Trophoblast cell (in vitro differentiated cells and primary cell): Measurements from ENCODE around the gene LTV1.
"Not testable (repeated sequence)": the region's sequence is repeated elsewhere in the genome, so short reads cannot be mapped to it uniquely, and the experiment has no call there.

Source experiments
- DNase-seq, 2 donors: peaks; one replicate each; pipeline ENCODE4 v3.0.0-alpha.2; 2016
- H2AFZ ChIP-seq: 2 replicates; pipeline ENCODE4 v1.6.1; 2013; ENCODE audit warnings: low read length, moderate library complexity, mild to moderate bottlenecking; ENCODE audit not compliant: insufficient read depth, poor library complexity
- H2AK5ac ChIP-seq: 2 replicates; pipeline ENCODE4 v1.6.1; 2013; ENCODE audit warnings: mild to moderate bottlenecking, low read length
- H2BK120ac ChIP-seq: 2 replicates; pipeline ENCODE4 v1.6.1; 2013; ENCODE audit warnings: low read length, mild to moderate bottlenecking, moderate library complexity; ENCODE audit not compliant: insufficient read depth, poor library complexity
- H2BK12ac ChIP-seq: 2 replicates; pipeline ENCODE4 v1.6.1; 2013; ENCODE audit warnings: mild to moderate bottlenecking, low read length, moderate library complexity
- H2BK5ac ChIP-seq: 2 replicates; pipeline ENCODE4 v1.6.1; 2013; ENCODE audit warnings: low read length, low read depth, moderate library complexity, mild to moderate bottlenecking; ENCODE audit not compliant: poor library complexity
- H3K14ac ChIP-seq: 2 replicates; pipeline ENCODE4 v1.6.1; 2013; ENCODE audit warnings: mild to moderate bottlenecking, low read length
- H3K18ac ChIP-seq: 2 replicates; pipeline ENCODE4 v1.6.1; 2013; ENCODE audit warnings: mild to moderate bottlenecking, low read length
- H3K23ac ChIP-seq: 2 replicates; pipeline ENCODE4 v1.6.1; 2013; ENCODE audit warnings: low read length
- H3K27ac ChIP-seq: 2 replicates; pipeline ENCODE4 v1.5.1; 2013; ENCODE audit warnings: low read depth, mild to moderate bottlenecking, inconsistent platforms, low read length, moderate library complexity
- H3K27me3 ChIP-seq: 2 replicates; pipeline ENCODE4 v1.6.1; 2013; ENCODE audit warnings: inconsistent platforms, mild to moderate bottlenecking, low read length, moderate library complexity; ENCODE audit not compliant: insufficient read depth
- H3K36me3 ChIP-seq, 2 experiments: 1 replicate in 1 of 2; 2 replicates in 1 of 2; pipeline ENCODE4 v1.6.1; 2013; ENCODE audit warnings: low read length in 2 of 2, mild to moderate bottlenecking in 2 of 2, moderate library complexity in 1 of 2; ENCODE audit not compliant: insufficient read depth in 2 of 2, control insufficient read depth in 1 of 2
- H3K4ac ChIP-seq: 2 replicates; pipeline ENCODE4 v1.6.1; 2013; ENCODE audit warnings: low read depth, mild to moderate bottlenecking, low read length, moderate library complexity
- H3K4me1 ChIP-seq, 2 experiments: 1 replicate in 1 of 2; 2 replicates in 1 of 2; pipeline ENCODE4 v1.6.1; 2013; ENCODE audit warnings: low read length in 2 of 2, mild to moderate bottlenecking in 2 of 2, moderate library complexity in 1 of 2; ENCODE audit not compliant: insufficient read depth in 2 of 2, control insufficient read depth in 1 of 2
- H3K4me2 ChIP-seq: 2 replicates; pipeline ENCODE4 v1.6.1; 2013; ENCODE audit warnings: inconsistent platforms, mild to moderate bottlenecking, low read length, moderate library complexity
- H3K4me3 ChIP-seq: 2 replicates; pipeline ENCODE4 v1.5.1; 2013; ENCODE audit warnings: mild to moderate bottlenecking, low read depth, low read length, inconsistent platforms
- H3K79me1 ChIP-seq: one replicate; pipeline ENCODE4 v1.6.1; 2013; ENCODE audit warnings: low read length
- H3K79me2 ChIP-seq: 2 replicates; pipeline ENCODE4 v1.6.1; 2013; ENCODE audit warnings: low read length, mild to moderate bottlenecking; ENCODE audit not compliant: control insufficient read depth, insufficient read depth, poor library complexity
- H3K9ac ChIP-seq: 2 replicates; pipeline ENCODE4 v1.6.1; 2013; ENCODE audit warnings: mild to moderate bottlenecking, low read length
- H3K9me3 ChIP-seq: 2 replicates; pipeline ENCODE4 v1.6.1; 2013; ENCODE audit warnings: low read depth, mild to moderate bottlenecking, control low read depth, inconsistent platforms, low read length; ENCODE audit not compliant: insufficient read depth
- H4K12ac ChIP-seq: 2 replicates; pipeline ENCODE4 v1.6.1; 2013; ENCODE audit warnings: low read depth, mild to moderate bottlenecking, low read length, moderate library complexity
- H4K8ac ChIP-seq: 2 replicates; pipeline ENCODE4 v1.6.1; 2013; ENCODE audit warnings: low read depth, mild to moderate bottlenecking, low read length, moderate library complexity
- H4K91ac ChIP-seq: one replicate; pipeline ENCODE4 v1.6.1; 2013; ENCODE audit warnings: low read depth, mild to moderate bottlenecking, low read length, moderate library complexity
- WGBS: extraction: QIAGEN DNeasy Blood & Tissue Kit; methylation state at CpG from one replicate; pipeline ENCODE4 v1.1.7; 2013; ENCODE audit warnings: missing lambda C conversion rate; ENCODE audit not compliant: insufficient read length, insufficient coverage; ENCODE audit errors: extremely low coverage; 5-methylcytosine and 5-hydroxymethylcytosine counted together

Gene LTV1

DNA sequence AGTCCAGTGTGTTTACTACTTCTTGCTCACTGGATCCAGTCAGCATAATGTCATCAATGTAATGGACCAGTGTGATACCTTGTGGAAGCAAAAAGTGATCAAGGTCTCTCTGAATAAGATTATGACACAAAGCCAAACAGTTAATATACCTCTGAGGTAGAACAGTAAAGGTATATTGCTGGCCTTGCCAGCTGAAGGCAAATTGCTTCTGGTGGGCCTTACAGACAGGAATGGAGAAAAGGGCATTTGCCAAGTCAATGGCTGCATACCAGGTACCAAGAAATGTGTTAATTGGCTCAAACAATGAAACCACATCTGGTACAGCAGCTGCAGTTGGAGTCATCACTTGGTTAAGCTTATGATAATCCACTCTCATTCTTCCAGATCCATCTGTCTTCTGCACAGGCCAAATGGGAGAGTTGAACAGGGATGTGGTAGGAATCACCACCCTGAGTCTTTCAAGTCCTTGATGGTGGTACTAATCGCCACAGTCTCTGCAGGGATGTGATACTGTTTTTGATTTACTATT is 28.1 kb downstream of the LTV1 start:
- not testable (repeated sequence) for H4K12ac ChIP-seq, H3K79me1 ChIP-seq, H3K4me2 ChIP-seq, H3K27me3 ChIP-seq, H3K36me3 ChIP-seq, H3K23ac ChIP-seq, H3K27ac ChIP-seq, H4K91ac ChIP-seq, H2AK5ac ChIP-seq, H3K9ac ChIP-seq, H3K4me3 ChIP-seq, H2AFZ ChIP-seq, DNase-seq, H3K79me2 ChIP-seq, H3K18ac ChIP-seq, H3K4me1 ChIP-seq, H2BK5ac ChIP-seq, H3K14ac ChIP-seq, H3K4ac ChIP-seq, H3K9me3 ChIP-seq, H2BK120ac ChIP-seq, H2BK12ac ChIP-seq, H4K8ac ChIP-seq
- no CpG with 5 or more reads among the region's 1 CpG for WGBS

DNA sequence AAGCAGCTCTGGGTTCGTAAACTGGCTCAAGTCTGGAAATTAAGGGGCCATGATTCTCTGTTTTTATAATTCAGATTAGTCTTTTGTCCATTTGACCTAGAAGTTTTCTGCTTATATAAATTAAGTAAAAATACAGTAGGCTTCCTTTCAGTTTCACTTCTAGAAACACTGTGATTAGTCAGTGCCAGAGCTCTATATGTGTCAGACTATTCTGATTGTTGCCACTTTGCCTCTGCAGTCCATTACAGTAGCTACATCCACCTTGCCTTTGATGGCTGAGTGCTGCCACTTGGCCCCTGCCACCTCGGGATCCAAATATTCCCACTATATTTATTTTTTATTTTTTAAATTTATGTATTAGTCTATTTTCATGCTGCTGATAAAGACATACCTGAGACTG is 29.1 kb downstream of the LTV1 start:
- H3K18ac ChIP-seq = no peak overlapping the region
- H3K9ac ChIP-seq = no peak overlapping the region
- H4K91ac ChIP-seq = no peak overlapping the region
- H3K36me3 ChIP-seq = no peaks in the 10 kb centered on the region
- H2BK12ac ChIP-seq = no peak overlapping the region
- no peak overlapping the region for H3K4me3 ChIP-seq
- H2BK5ac ChIP-seq = no peak overlapping the region
- no peak overlapping the region for H2AK5ac ChIP-seq
- H3K27me3 ChIP-seq = no peaks in the 10 kb centered on the region
- H3K4ac ChIP-seq = no peak overlapping the region
- no peaks in the 10 kb centered on the region for H3K4me1 ChIP-seq
- no CpG with 5 or more reads among the region's 2 CpGs for WGBS
- H4K8ac ChIP-seq = no peak overlapping the region
- DNase-seq = no peak
- H3K23ac ChIP-seq = no peak overlapping the region
- no peak overlapping the region for H3K14ac ChIP-seq
- no peak overlapping the region for H3K4me2 ChIP-seq
- H2AFZ ChIP-seq = no peak overlapping the region
- H3K79me1 ChIP-seq = no peaks in the 10 kb centered on the region
- H4K12ac ChIP-seq = no peak overlapping the region
- H3K9me3 ChIP-seq = no peaks in the 10 kb centered on the region
- no peak overlapping the region for H3K27ac ChIP-seq
- H2BK120ac ChIP-seq = no peak overlapping the region
- H3K79me2 ChIP-seq = no peaks in the 10 kb centered on the region

DNA sequence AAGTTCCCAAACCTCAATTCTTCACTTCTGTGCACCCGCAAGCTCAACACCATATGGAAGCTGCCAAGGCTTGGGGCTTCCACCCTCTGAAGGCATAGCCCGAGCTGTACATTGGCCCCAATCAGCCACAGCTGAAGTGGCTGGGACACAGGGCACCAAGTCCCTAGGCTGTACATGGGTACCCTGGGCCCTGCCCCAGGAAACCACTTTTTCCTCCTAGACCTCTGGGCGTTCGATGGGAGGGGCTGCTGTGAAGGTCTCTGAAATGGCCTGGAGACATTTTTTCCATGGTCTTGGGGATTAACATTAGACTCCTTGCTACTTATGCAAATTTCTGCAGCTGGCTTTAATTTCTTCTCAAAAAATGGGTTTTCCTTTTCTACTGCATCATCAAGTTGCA is 30.5 kb downstream of the LTV1 start:
- H3K27me3 ChIP-seq = not testable (repeated sequence)

DNA sequence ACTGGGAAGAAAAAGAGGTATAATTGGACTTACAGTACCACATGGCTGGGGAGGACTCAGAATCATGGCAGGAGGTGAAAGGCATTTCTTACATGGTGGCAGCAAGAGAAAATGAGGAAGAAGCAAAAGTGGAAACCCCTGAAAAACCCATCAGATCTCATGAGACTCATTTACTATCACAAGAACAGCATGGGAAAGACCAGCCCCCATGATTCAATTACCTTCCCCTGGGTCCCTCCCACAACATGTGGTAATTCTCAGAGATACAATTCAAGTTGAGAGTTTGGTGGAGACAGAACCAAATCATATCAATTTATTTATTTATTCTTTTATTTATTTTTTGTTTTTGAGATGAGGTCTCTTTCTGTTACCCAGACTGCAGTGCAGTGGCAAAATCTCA is 31.4 kb downstream of the LTV1 start:
- H3K4me3 ChIP-seq, H2AK5ac ChIP-seq, DNase-seq, H4K12ac ChIP-seq, H3K4me2 ChIP-seq, H3K14ac ChIP-seq, H2AFZ ChIP-seq, H3K79me1 ChIP-seq, H3K18ac ChIP-seq, H3K27me3 ChIP-seq, H3K9ac ChIP-seq, H2BK12ac ChIP-seq, H4K91ac ChIP-seq, H2BK5ac ChIP-seq, H2BK120ac ChIP-seq, H3K23ac ChIP-seq, H4K8ac ChIP-seq, H3K4ac ChIP-seq, H3K9me3 ChIP-seq, H3K79me2 ChIP-seq, H3K27ac ChIP-seq, H3K36me3 ChIP-seq, H3K4me1 ChIP-seq: not testable (repeated sequence)

More for the DNA sequence above, 30.5 kb downstream of the LTV1 start:
- no CpG with 5 or more reads among the region's 4 CpGs for WGBS
- not testable (repeated sequence) for H4K12ac ChIP-seq, H3K4ac ChIP-seq, H2AK5ac ChIP-seq, H3K23ac ChIP-seq, H2AFZ ChIP-seq, H4K8ac ChIP-seq, H3K4me1 ChIP-seq, H4K91ac ChIP-seq, DNase-seq, H3K79me2 ChIP-seq, H3K79me1 ChIP-seq, H3K36me3 ChIP-seq, H3K14ac ChIP-seq, H3K4me3 ChIP-seq, H2BK12ac ChIP-seq, H3K4me2 ChIP-seq, H2BK5ac ChIP-seq, H2BK120ac ChIP-seq, H3K27ac ChIP-seq, H3K18ac ChIP-seq, H3K9me3 ChIP-seq, H3K9ac ChIP-seq
